H1 (cell line): Measurements from ENCODE around the gene APBB3.

Experiments used
- GABPA ChIP-seq: IDR thresholded peaks from 2 replicates; pipeline ENCODE4 v1.6.1; 2011; ENCODE audit warnings: mild to moderate bottlenecking, low read length, moderate library complexity, borderline replicate concordance; ENCODE audit not compliant: insufficient read depth
- POLR2A ChIP-seq, 2 experiments: IDR thresholded peaks; 1 replicate in 1 of 2; 2 replicates in 1 of 2; pipeline ENCODE4 v1.6.1; 2011; ENCODE audit warnings: low read depth in 2 of 2, low read length in 2 of 2, mild to moderate bottlenecking in 2 of 2; ENCODE audit errors: control extremely low read depth in 1 of 2
- TF ChIP-seq, protein P1 (sequence below), 3 experiments: IDR thresholded peaks; 1 replicate in 2 of 3; 2 replicates in 1 of 3; pipeline versions ENCODE4 v1.5.1 to v1.6.1; 2011; ENCODE audit warnings: low read length in 3 of 3, mild to moderate bottlenecking in 3 of 3, inconsistent platforms in 2 of 3, low read depth in 1 of 3, moderate library complexity in 1 of 3; ENCODE audit not compliant: insufficient read depth in 1 of 3; ENCODE audit errors: control extremely low read depth in 1 of 3

GRCh38 chr5:140557965-140558364, 6.4 kb downstream of the APBB3 start:
- TF ChIP-seq POLR2A (IDR thresholded peaks at IDR 0.05; ENCODE audit: control extremely low read depth in 1 of 2, low read depth in 2 of 2, low read length in 2 of 2) (no peak), GABPA (no peak)
- TF ChIP-seq, protein P1, sequence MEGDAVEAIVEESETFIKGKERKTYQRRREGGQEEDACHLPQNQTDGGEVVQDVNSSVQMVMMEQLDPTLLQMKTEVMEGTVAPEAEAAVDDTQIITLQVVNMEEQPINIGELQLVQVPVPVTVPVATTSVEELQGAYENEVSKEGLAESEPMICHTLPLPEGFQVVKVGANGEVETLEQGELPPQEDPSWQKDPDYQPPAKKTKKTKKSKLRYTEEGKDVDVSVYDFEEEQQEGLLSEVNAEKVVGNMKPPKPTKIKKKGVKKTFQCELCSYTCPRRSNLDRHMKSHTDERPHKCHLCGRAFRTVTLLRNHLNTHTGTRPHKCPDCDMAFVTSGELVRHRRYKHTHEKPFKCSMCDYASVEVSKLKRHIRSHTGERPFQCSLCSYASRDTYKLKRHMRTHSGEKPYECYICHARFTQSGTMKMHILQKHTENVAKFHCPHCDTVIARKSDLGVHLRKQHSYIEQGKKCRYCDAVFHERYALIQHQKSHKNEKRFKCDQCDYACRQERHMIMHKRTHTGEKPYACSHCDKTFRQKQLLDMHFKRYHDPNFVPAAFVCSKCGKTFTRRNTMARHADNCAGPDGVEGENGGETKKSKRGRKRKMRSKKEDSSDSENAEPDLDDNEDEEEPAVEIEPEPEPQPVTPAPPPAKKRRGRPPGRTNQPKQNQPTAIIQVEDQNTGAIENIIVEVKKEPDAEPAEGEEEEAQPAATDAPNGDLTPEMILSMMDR (IDR thresholded peaks at IDR 0.05; ENCODE audit: control extremely low read depth in 1 of 3, insufficient read depth in 1 of 3, low read depth in 1 of 3, low read length in 3 of 3) = no peak
